Stimulated activated naive CD4-positive, alpha-beta T cell (primary cell): ENCODE results near the gene B3GALNT2.

ENCODE experiments used
- DNase-seq, 6 experiments: peaks; one replicate each; lab custom pipeline; 2025; lab: John Stamatoyannopoulos, UW

The B3GALNT2 gene

GRCh38 chr1:235409042-235409820 is 95.0 kb downstream of the B3GALNT2 start:
- DNase-seq, result no peak

GRCh38 chr1:235408503-235408960 is 95.7 kb downstream of the B3GALNT2 start:
- DNase-seq, result no peak

- no peak for DNase-seq
Measured at GRCh38 chr1:235407419-235407818, 96.8 kb downstream of the B3GALNT2 start.

- no peak for DNase-seq
Measured at GRCh38 chr1:235404190-235404589, 100.1 kb downstream of the B3GALNT2 start.

- DNase-seq, result no peak
Measured at GRCh38 chr1:235403593-235403992, 100.7 kb downstream of the B3GALNT2 start.

GRCh38 chr1:235402457-235403200 is 101.6 kb downstream of the B3GALNT2 start:
- no peak for DNase-seq

DNA sequence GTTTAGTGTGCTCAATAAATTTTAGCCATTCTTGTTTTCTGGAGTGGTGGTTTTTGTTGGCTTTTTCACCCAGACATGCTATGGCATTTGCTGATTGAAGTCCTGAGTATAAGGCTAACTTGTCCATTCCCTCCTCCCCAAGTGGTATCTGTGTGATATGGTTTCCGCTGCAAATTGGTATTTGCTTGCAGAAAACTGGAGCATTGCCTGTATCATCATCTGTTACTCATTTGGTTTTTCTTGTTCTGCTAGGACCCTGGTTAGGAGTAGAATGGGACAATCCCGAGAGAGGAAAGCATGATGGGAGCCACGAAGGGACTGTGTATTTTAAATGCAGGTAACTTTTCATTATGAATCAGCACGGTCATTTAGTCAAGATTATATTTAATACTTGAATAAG is 103.0 kb downstream of the B3GALNT2 start:
- no peak for DNase-seq
